Cardiac muscle cell (in vitro differentiated cells and primary cell): ENCODE data around the gene ZNF446. TPM values are rescaled to one million over a fixed set of nuclear protein-coding genes. Genes with fewer than 3 reads are reported as not detected.

ENCODE experiments used
- DNase-seq, 2 donors: peaks; one replicate each; pipeline versions ENCODE4 v3.0.0 to v3.0.0-alpha.2; 2010 to 2017; ENCODE audit warnings: low read depth in 1 of 2, low spot score in 1 of 2
- H3K27ac ChIP-seq: fragments of 200-600 bp; sonication (generic); 2 replicates; pipeline ENCODE4 v1.5.1; 2016
- H3K27me3 ChIP-seq: fragments of 200-600 bp; sonication (generic); 2 replicates; pipeline ENCODE4 v1.6.0; 2016; ENCODE audit warnings: control low read depth
- H3K36me3 ChIP-seq: fragments of 200-600 bp; sonication (generic); 2 replicates; pipeline ENCODE4 v1.5.1; 2016; ENCODE audit warnings: control low read depth
- H3K4me1 ChIP-seq: fragments of 200-600 bp; sonication (generic); 2 replicates; pipeline ENCODE4 v1.8.1; 2017; ENCODE audit warnings: low read depth, mild to moderate bottlenecking, mixed run types
- H3K4me3 ChIP-seq: fragments of 200-600 bp; sonication (generic); 2 replicates; pipeline ENCODE4 v1.5.1; 2016; ENCODE audit warnings: mild to moderate bottlenecking
- H3K9me3 ChIP-seq: fragments of 200-600 bp; sonication (generic); 2 replicates; pipeline ENCODE4 v1.5.1; 2017; ENCODE audit warnings: low read depth, mild to moderate bottlenecking, control low read depth
- polyA plus RNA-seq: library from polyadenylated mRNA; unstranded; fragments of >200 nt; fragmentation: Nextera tagmentation; extraction: Ambion mirVana; gene quantifications from 2 replicates; pipeline ENCODE4 v1.2.1, GENCODE V29; 2016
- total RNA-seq: library from RNA; depleted of rRNA; stranded (reverse); fragments of >200 nt; gene quantifications from 2 replicates; pipeline ENCODE4 v1.2.3, GENCODE V29; 2016
- TF ChIP-seq, protein P1 (sequence below): IDR thresholded peaks from 2 replicates; pipeline ENCODE4 v1.5.1; 2012; ENCODE audit warnings: low read depth, mild to moderate bottlenecking, low read length

ZNF446 gene
- total and polyA plus RNA-seq, 2 experiments from 2014 or later = 16.3 to 41.1 TPM

DNA sequence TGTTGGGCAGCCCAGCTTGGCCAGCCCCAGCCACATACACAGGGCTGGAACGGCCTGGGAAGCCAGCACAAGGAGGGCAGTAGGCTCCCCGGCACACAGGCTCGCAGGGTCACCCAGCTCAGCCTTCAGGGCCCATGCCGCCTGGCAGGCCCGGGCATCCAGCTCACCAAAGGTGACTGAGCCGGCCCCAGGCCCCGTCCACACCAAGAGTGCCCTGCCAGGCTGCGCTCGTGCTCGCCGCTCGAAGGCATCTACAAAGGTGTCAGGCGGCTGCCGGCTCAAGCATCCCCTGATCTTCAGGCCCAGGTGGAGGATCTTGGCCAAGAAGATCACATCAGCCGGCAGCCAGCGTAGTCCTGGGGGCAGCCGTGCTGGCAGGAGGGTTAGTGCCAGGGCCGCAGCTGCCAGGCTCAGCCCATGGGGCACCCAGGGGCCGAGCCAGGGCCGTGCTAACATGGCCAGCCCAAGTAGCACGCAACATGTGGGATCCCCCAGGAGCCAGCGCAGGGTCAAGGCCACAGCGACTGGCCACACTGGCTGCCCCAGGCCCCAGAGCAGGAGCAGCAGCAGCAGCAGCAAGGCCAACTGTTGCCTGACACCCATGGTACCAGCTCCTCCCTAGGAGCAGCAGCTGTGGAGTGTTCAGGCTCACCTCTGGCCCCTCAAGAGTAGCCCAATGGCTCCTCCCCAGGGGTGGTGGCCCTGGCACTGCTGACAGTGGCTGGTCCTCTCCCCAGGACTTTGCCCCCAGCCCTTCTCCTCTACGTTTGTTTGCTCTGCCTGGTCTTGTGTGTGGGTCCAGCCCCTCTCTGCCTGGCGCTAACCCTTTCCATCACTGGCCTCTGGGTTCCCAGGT is 35.4 kb downstream of the ZNF446 start, which contains the start of gene SLC27A5:
Gene SLC27A5, minus strand, starts transcription at position 640 of the 856 bp plus-strand sequence. Its CDS starts 37 bp downstream, at position 603.
- no peak for DNase-seq
- TF ChIP-seq, protein P1, sequence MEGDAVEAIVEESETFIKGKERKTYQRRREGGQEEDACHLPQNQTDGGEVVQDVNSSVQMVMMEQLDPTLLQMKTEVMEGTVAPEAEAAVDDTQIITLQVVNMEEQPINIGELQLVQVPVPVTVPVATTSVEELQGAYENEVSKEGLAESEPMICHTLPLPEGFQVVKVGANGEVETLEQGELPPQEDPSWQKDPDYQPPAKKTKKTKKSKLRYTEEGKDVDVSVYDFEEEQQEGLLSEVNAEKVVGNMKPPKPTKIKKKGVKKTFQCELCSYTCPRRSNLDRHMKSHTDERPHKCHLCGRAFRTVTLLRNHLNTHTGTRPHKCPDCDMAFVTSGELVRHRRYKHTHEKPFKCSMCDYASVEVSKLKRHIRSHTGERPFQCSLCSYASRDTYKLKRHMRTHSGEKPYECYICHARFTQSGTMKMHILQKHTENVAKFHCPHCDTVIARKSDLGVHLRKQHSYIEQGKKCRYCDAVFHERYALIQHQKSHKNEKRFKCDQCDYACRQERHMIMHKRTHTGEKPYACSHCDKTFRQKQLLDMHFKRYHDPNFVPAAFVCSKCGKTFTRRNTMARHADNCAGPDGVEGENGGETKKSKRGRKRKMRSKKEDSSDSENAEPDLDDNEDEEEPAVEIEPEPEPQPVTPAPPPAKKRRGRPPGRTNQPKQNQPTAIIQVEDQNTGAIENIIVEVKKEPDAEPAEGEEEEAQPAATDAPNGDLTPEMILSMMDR = no peak
- Histone ChIP-seq H3K27me3 (no peaks in the 10 kb centered on the region), H3K4me3 (no peak within 1 kb of the TSS), H3K9me3 (no peaks in the 10 kb centered on the region), H3K36me3 (peaks cover 5% of the 10 kb centered on the region), H3K4me1 (no peaks in the 10 kb centered on the region), H3K27ac (no peak within 1 kb of the TSS)

DNA sequence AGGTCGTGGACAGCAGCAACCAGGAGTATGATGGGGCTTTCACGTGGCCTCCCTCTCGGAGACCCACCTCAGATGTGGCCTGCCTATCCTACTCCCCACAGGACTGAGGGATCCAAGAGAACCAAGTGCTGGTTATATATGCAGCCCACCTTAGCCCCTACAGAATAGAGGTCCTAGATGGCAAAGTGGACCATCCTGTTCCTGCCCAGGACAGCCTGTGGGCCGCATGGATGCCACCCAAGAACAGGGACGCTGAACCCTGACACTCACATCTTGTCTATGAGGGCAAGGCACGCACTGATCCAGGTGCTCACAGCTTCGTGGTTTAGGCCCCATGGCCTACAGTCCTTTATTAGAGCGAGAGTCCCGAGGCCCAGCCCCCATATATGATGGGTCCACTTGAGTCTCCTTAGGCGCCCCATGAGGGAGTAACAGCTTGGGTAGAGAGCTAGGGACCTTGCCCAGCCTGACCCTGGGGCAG is 37.1 kb downstream of the ZNF446 start:
- TF ChIP-seq, protein P1 = no peak
- H3K27ac ChIP-seq = peak overlapping the region; percentile 63
- H3K4me3 ChIP-seq = no peak overlapping the region
- H3K4me1 ChIP-seq = peaks cover 4% of the 10 kb centered on the region
- peaks cover 13% of the 10 kb centered on the region for H3K36me3 ChIP-seq
- no peaks in the 10 kb centered on the region for H3K9me3 ChIP-seq
- no peak for DNase-seq
- no peaks in the 10 kb centered on the region for H3K27me3 ChIP-seq

DNA sequence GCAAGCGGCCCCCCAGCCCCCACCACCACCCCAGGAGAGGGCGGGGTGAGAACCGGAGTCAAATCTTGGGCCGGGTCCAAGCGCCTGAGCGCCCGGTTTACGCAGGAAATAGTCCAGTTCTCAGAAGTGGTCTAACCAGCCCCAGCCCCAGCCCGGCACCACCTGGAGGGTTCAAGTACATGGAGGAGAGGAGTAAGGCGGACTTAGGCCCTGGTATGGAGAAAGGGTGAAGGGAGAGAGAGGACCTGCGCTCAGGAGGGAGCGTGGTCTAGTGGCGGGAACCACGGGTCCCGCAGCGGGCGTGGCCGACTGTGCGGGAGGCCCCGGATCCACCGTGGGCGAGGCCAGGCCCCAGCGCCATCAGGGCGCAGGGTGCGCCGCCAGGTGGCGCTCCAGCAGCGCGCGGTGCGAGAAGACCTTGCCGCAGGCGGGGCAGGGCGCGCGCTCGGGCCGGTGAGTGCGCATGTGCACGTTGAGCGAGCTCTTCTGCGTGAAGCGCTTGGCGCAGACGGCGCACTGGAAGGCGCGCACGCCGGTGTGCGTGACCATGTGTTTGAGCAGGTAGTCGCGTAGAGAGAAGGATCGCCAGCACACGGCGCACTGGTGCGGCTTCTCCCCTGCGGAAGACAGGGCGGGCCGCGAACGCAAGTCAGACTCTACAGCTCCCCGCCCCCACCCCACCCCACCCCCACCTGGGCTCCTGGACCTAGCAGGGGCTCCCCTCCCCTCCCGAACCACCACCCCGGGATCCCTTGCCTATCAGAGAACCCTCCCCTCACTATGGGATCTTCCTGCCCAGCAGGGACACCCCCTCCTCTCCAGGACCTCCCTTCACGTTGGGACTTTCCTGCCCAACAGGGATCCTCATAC is 37.8 kb downstream of the ZNF446 start:
- H3K27ac ChIP-seq = peak overlapping the region; percentile 63
- peaks cover 13% of the 10 kb centered on the region for H3K36me3 ChIP-seq
- TF ChIP-seq, protein P1 = peak; percentile 88
- H3K4me1 ChIP-seq = peaks cover 10% of the 10 kb centered on the region
- H3K27me3 ChIP-seq = no peaks in the 10 kb centered on the region
- DNase-seq = peak; percentile 94 to 95
- no peaks in the 10 kb centered on the region for H3K9me3 ChIP-seq
- peak overlapping the region; percentile 36 for H3K4me3 ChIP-seq

DNA sequence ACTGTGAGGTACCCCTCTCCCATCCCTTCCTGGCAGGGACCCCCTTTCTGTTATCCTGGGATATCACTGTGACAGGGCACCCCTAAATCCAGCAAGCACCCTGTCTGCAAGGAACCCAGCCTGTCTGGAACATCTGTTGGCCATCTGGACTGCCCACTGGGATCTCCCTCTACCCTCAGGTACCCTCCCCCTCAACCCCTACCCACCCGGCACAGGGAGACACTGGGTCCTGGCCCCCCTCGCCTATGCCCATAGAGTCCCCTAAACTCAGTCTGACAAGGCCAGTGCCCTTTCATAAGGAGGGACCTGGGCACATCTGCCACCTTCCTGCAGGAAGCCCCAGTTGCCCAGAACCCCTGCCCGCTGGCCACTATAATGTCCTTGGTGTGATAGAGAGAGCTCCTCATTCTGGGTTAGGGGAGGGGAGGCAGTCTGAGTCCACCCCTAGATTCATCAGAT is 38.4 kb downstream of the ZNF446 start:
- Histone ChIP-seq H3K27ac (no peak overlapping the region), H3K4me1 (peaks cover 10% of the 10 kb centered on the region), H3K4me3 (peak overlapping the region; percentile 36), H3K9me3 (no peaks in the 10 kb centered on the region), H3K36me3 (peaks cover 13% of the 10 kb centered on the region), H3K27me3 (no peaks in the 10 kb centered on the region)
- DNase-seq = no peak
- TF ChIP-seq, protein P1 = no peak

DNA sequence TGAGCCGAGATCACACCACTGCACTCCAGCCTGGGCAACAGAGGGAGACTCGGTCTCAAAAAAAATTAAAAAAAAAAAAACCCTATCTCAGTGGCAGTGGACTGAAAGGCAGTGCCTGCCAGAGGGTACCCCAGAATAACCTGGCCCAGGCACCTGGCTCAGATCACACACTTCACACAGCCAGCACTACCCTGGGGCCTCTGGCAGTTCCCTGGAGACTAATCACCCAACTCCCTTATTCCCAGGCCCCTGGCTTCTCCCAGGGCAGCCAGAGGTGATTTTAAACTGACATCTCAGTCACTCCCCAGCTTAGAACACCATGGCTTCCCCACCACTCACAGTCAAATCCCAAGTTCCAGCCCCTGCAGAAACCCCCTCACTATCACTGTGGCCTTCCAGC is 39.1 kb downstream of the ZNF446 start:
- H3K36me3 ChIP-seq = peaks cover 13% of the 10 kb centered on the region
- DNase-seq = no peak
- no peaks in the 10 kb centered on the region for H3K9me3 ChIP-seq
- H3K4me3 ChIP-seq = no peak overlapping the region
- peaks cover 11% of the 10 kb centered on the region for H3K4me1 ChIP-seq
- no peaks in the 10 kb centered on the region for H3K27me3 ChIP-seq
- TF ChIP-seq, protein P1 = no peak
- H3K27ac ChIP-seq = no peak overlapping the region
